Thymus (tissue), 11 donors: ENCODE measurements around the gene KCNMA1. TPM values are rescaled to one million over a fixed set of nuclear protein-coding genes. Genes with fewer than 3 reads are reported as not detected.

Experiments used
- DNase-seq, 9 donors: peaks; one replicate each; pipeline ENCODE4 v3.0.0-alpha.2; 2013; ENCODE audit warnings: low spot score in 9 of 9, low read depth in 6 of 9, missing footprints in 1 of 9
- H3K27ac ChIP-seq, 2 donors: one replicate each; pipeline ENCODE4 v1.5.1; 2013; ENCODE audit warnings: control low read depth in 1 of 2, low read depth in 1 of 2, low read length in 1 of 2, mild to moderate bottlenecking in 1 of 2, moderate library complexity in 1 of 2
- H3K27me3 ChIP-seq, 2 donors: one replicate each; pipeline ENCODE4 v1.5.1; 2013; ENCODE audit warnings: low read length in 1 of 2; ENCODE audit not compliant: control insufficient read depth in 2 of 2, insufficient read depth in 1 of 2
- H3K36me3 ChIP-seq, 2 donors: one replicate each; pipeline ENCODE4 v1.5.1; 2013; ENCODE audit warnings: low read length in 1 of 2, mild to moderate bottlenecking in 1 of 2, moderate library complexity in 1 of 2; ENCODE audit not compliant: control insufficient read depth in 2 of 2, insufficient read depth in 2 of 2
- H3K4me1 ChIP-seq, 2 donors: one replicate each; pipeline ENCODE4 v1.5.1; 2013; ENCODE audit warnings: low read length in 2 of 2; ENCODE audit not compliant: control insufficient read depth in 2 of 2, insufficient read depth in 2 of 2
- H3K4me3 ChIP-seq, 2 donors: one replicate each; pipeline ENCODE4 v1.5.1; 2013; ENCODE audit warnings: low read length in 2 of 2, control low read depth in 1 of 2, mild to moderate bottlenecking in 1 of 2
- H3K9me3 ChIP-seq, 2 donors: one replicate each; pipeline ENCODE4 v1.5.1; 2013; ENCODE audit warnings: low read length in 1 of 2, mild to moderate bottlenecking in 1 of 2; ENCODE audit not compliant: control insufficient read depth in 2 of 2, insufficient read depth in 1 of 2
- WGBS: extraction: QIAGEN DNeasy Blood & Tissue Kit; methylation state at CpG from one replicate; pipeline ENCODE4 v1.1.7; 2013; 5-methylcytosine and 5-hydroxymethylcytosine counted together
- polyA plus RNA-seq: library from polyadenylated mRNA; stranded (reverse); fragments of 200-250 nt; gene quantifications from one replicate; pipeline ENCODE4 v1.2.3, GENCODE V29; 2013
- total RNA-seq: library from RNA; stranded (reverse); fragments of 120-200 nt; gene quantifications from one replicate; pipeline ENCODE4 v1.2.4, GENCODE V29; 2013
- donor health status: healthy.

The KCNMA1 gene
- total and polyA plus RNA-seq, 2 donors, result 1.9 to 12.9 TPM

DNA sequence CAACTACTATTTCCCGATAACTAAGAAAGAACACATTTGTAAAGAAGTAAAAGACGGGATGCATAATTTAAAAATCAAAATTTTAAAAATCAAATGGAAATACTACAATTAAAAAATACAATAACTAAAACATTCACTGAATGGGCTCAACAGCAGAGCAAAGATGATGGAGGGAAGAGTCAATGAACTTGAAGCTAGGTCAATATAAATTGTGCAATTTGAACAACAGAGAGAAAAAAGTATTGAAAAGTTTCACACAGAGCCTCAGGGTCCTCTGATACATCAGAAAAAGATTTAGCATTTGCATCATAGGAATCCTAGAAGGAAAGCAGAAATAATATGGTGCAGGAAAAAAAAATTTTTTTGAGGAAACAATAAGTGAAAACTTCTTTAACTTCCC, 581.0 kb downstream of the KCNMA1 start:
- H3K27ac ChIP-seq, result no peak overlapping the region
- 92% methylated on average over 2 of the region's 2 CpGs for WGBS
- no peaks in the 10 kb centered on the region for H3K36me3 ChIP-seq
- H3K4me1 ChIP-seq, result peaks cover 0 to 1% of the 10 kb centered on the region in 2 donors
- no peak overlapping the region for H3K4me3 ChIP-seq
- H3K9me3 ChIP-seq, result no peaks in the 10 kb centered on the region
- H3K27me3 ChIP-seq, result no peaks in the 10 kb centered on the region
- DNase-seq, result no peak

- DNase-seq, result no peak
- H3K4me1 ChIP-seq, result peaks cover 0 to 3% of the 10 kb centered on the region in 2 donors
- H3K4me3 ChIP-seq, result no peak overlapping the region
- no peaks in the 10 kb centered on the region for H3K27me3 ChIP-seq
- no peaks in the 10 kb centered on the region for H3K36me3 ChIP-seq
- H3K27ac ChIP-seq, result no peak overlapping the region
- no peaks in the 10 kb centered on the region for H3K9me3 ChIP-seq
- 95% methylated on average over 2 of the region's 2 CpGs for WGBS
Observed at GRCh38 chr10:77052593-77052992, 585.0 kb downstream of the KCNMA1 start.

DNA sequence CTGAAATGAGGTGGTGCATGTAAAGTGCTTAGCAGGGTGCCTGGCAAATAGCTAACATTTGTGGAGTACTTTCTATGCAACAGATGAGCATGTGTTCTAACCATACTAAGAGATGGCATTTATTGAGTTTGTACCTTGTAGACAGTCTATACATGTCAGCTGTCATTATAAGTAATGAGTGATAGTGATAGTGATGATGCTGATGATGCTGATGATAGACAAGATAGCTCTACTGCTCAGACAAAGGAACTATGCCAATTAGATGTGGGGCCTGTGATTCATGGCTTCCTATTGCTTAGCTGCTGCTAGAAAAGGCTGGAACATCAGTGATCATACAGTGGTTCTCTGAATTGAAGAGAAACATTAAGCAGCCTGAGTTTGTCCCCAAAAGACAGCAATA, 585.8 kb downstream of the KCNMA1 start:
- no peaks in the 10 kb centered on the region for H3K36me3 ChIP-seq
- H3K27ac ChIP-seq, result no peak overlapping the region
- H3K4me1 ChIP-seq, result peaks cover 0 to 3% of the 10 kb centered on the region in 2 donors
- no peak for DNase-seq
- H3K9me3 ChIP-seq, result no peaks in the 10 kb centered on the region
- no peaks in the 10 kb centered on the region for H3K27me3 ChIP-seq
- H3K4me3 ChIP-seq, result no peak overlapping the region

DNA sequence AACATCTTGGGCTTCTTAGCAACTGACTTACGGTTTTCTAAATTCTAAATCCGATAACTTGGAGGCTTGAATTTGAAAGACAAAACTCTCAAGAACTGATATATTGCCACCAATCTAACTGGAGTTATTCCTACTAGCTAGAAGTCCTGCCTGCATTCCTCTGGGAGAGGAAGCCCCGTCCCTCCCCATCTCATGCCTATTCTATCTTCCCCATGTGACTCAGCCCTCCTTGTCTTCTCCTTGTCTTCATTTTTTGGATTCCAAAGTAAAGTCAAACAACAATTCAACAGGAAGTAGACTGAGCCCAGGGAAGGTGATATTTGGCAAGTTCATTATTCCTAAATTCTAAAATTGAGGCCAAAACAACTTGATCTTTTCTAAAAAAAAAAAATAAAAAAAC, 587.7 kb downstream of the KCNMA1 start:
- no peak overlapping the region for H3K27ac ChIP-seq
- H3K9me3 ChIP-seq, result no peaks in the 10 kb centered on the region
- no peak overlapping the region for H3K4me3 ChIP-seq
- H3K27me3 ChIP-seq, result no peaks in the 10 kb centered on the region
- H3K36me3 ChIP-seq, result no peaks in the 10 kb centered on the region
- H3K4me1 ChIP-seq, result peaks cover 0 to 3% of the 10 kb centered on the region in 2 donors
- DNase-seq, result no peak
- 96% methylated on average over 3 of the region's 3 CpGs for WGBS

GRCh38 chr10:77049146-77049545, 588.5 kb downstream of the KCNMA1 start:
- WGBS, result 97% methylated on average over 3 of the region's 3 CpGs
- Histone ChIP-seq H3K9me3 (no peaks in the 10 kb centered on the region), H3K27ac (no peak overlapping the region), H3K27me3 (no peaks in the 10 kb centered on the region), H3K4me3 (no peak overlapping the region), H3K4me1 (peaks cover 0 to 3% of the 10 kb centered on the region in 2 donors), H3K36me3 (no peaks in the 10 kb centered on the region)
- no peak for DNase-seq

GRCh38 chr10:77045085-77045484, 592.5 kb downstream of the KCNMA1 start:
- Histone ChIP-seq H3K4me3 (no peak overlapping the region), H3K4me1 (peaks cover 2 to 10% of the 10 kb centered on the region in 2 donors), H3K27ac (no peak overlapping the region), H3K9me3 (no peaks in the 10 kb centered on the region), H3K27me3 (no peaks in the 10 kb centered on the region), H3K36me3 (no peaks in the 10 kb centered on the region)
- 89% methylated on average over 2 of the region's 2 CpGs for WGBS
- peak in 1 of 9 donors; percentile 20 for DNase-seq

DNA sequence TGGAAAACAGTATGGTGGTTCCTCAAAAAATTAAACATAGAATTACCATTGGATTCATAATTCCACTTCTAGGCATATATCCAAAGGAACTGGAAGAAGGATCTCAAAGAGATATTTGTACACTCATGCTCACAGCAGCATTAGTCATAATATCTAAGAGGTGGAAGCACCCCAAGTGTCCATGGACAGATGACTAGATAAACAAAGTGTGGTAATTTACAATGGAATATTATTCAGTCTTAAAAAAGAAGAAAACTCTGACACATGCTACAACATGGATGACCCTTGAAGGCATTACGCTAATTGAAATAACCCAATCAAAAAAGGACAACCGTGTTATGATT, 594.2 kb downstream of the KCNMA1 start:
- H3K27me3 ChIP-seq, result no peaks in the 10 kb centered on the region
- no peak overlapping the region for H3K4me3 ChIP-seq
- no peak for DNase-seq
- no peaks in the 10 kb centered on the region for H3K36me3 ChIP-seq
- H3K9me3 ChIP-seq, result no peaks in the 10 kb centered on the region
- H3K4me1 ChIP-seq, result peaks cover 2 to 10% of the 10 kb centered on the region in 2 donors
- over 99% methylated on average over 2 of the region's 2 CpGs for WGBS
- H3K27ac ChIP-seq, result no peak overlapping the region

- no peaks in the 10 kb centered on the region for H3K9me3 ChIP-seq
- DNase-seq, result no peak
- no peaks in the 10 kb centered on the region for H3K27me3 ChIP-seq
- H3K27ac ChIP-seq, result no peak overlapping the region
- no peak overlapping the region for H3K4me3 ChIP-seq
- H3K4me1 ChIP-seq, result peaks cover 2 to 13% of the 10 kb centered on the region in 2 donors
- 88% methylated on average over 4 of the region's 4 CpGs for WGBS
- no peaks in the 10 kb centered on the region for H3K36me3 ChIP-seq
Observed at GRCh38 chr10:77042706-77043419, 594.7 kb downstream of the KCNMA1 start.

DNA sequence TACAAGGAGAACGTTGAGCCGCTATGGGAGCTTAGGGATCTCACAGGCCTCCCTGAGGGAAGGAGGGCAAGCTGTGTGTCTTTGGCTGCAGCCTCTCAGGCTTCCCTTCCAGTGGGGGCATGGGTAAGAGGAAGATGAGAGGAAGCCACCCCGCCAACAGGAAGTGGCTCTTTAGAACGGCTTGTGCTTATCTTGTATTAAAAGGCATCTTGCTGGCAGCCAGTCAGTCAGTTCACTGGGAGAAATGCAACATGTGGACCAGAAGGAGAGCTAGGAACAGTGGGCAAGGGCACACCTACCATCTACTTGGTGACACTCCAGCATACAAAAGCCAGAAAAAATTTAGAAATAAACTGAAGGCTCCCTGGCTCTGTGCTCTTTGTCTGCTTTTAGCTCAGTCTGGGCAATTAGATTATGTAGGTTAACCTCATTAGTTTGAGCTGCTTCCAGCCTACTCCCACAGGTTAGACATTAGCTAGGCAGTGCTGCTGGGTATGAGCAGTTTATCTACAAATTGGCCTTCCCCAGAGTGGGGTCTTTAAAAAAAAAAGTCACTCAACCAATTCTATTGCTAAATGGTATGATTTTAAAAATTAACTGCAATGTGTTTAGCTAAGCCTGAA, 595.9 kb downstream of the KCNMA1 start:
- H3K4me1 ChIP-seq, result peaks cover 2 to 16% of the 10 kb centered on the region in 2 donors
- H3K9me3 ChIP-seq, result no peaks in the 10 kb centered on the region
- no peaks in the 10 kb centered on the region for H3K27me3 ChIP-seq
- H3K4me3 ChIP-seq, result no peak overlapping the region
- H3K27ac ChIP-seq, result peak overlapping the region; percentile 68 to 83
- DNase-seq, result peak; percentile 19 to 85 (median 48)
- H3K36me3 ChIP-seq, result no peaks in the 10 kb centered on the region
- 40% methylated on average over 4 of the region's 4 CpGs for WGBS
